Hypothalamus (tissue), 51 donors: ENCODE results near the gene ISOC2.
A peak's percentile ranks its signal among the peaks of the same experiment; 100 is the strongest.

Experiments
- DNase-seq, 51 donors: peaks; one replicate each; lab custom pipeline; 2025; lab: John Stamatoyannopoulos, UW

The ISOC2 gene

GRCh38 chr19:55479451-55480230 lies 18.2 kb upstream of the ISOC2 start:
- DNase-seq, result no peak

DNA sequence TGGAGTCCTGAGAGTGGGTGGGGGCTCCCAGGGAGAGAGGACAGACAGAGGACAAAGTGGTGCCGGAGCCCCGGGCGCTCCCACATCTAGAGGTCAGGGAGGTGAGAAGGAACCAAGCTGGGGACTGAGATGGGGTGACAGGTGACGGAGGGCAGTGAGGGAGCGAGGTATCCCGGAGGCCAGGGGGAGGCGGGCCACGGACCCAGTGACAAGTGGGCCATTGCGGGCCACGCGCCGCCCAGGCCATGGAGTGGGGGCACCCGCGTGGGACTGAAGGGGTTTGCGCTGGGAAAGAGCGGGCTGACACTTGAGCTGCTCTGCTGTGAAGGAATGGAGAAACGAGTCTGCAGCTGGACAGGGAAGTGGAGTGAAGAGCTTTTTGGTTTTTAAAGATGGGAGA lies 17.6 kb upstream of the ISOC2 start:
- DNase-seq, result no peak

GRCh38 chr19:55478364-55478763 lies 16.9 kb upstream of the ISOC2 start:
- no peak for DNase-seq

DNA sequence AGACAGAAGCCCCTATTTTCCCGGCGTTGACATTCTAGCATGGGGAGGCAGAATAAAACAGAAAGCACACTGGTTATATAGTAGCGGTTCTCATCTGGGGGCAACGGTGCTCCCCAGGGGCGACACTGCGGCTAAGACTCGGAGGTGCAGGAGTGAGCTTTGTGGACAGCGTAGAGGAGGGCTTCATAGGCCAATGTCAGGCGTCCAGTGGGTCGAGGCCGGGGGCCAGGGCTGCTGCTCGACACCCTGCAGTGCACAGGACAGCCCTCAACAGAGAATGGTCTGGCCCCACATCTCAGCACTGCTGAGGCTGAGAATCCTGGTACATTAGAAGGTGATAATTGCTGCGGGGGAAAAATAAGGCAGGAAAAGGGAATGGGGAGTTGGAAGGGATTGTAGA lies 16.5 kb upstream of the ISOC2 start:
- no peak for DNase-seq

- peak; percentile 80 to 99 (median 98) for DNase-seq
Measured at GRCh38 chr19:55476100-55476775, 14.8 kb upstream of the ISOC2 start, which contains the start of gene ZNF628. TSS of gene ZNF628 (plus strand) at chr19:55476617. CDS start at chr19:55479911, 3,294 bp downstream.

- DNase-seq, result no peak
Measured at GRCh38 chr19:55474269-55475265, 13.1 kb upstream of the ISOC2 start.

DNA sequence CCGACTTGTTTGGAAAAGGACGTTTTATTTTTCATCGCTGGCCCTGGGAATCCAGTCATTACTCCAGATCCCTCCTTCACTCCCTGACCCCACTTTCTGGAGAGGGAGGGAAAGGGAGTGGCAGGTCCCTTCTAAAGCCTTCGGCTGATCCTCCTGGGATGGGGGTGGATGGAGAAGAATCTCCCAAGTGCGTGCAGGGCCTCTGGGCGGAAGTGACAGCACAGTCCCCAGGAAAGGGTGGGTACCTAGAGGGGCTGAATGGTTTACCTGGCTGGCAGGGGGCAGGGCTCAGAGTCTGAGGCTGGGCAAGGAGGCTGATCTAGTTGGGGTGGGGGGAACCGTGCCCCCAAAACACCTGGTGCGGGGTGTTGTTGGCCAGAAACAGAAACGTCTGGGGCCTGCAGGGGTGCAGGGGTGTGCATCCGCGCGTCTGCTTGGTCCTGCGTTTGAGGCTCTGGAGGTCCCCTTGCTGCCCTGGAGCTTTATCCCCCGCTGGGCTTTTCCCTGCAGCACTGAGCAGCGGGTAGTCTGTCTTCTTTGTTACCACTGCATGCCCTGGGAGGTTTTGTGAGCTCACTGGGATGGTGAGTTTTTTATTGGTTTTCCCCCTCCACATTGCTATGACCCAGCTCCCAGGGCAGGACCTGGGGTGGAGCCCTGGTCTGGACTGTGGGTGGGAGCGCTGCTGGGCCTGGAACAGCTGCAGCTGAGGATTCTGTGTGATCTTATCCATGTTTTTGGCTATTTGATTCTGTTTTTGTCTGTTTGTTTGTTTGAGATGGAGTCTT lies 12.0 kb upstream of the ISOC2 start:
- no peak for DNase-seq

GRCh38 chr19:55472463-55472862 lies 11.0 kb upstream of the ISOC2 start:
- no peak for DNase-seq

GRCh38 chr19:55471266-55471665 lies 9.8 kb upstream of the ISOC2 start:
- no peak for DNase-seq

DNA sequence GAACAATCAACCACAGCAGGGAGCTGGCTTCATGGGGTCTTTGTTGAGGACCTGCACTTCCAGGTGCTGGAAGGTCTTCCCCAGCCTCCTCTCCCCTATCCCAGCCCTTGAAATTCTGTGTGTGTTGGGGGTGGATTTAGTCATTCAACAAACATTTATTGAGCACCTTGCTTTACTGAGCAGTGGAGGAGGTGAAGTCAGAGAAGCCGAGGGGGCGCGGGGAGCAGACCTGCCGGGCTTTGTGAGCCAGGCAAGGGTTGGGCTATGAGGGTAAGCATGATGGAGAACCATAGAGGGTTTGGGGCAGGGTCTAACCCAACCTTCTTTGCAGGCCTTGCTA lies 6.6 kb upstream of the ISOC2 start:
- DNase-seq, result no peak

DNA sequence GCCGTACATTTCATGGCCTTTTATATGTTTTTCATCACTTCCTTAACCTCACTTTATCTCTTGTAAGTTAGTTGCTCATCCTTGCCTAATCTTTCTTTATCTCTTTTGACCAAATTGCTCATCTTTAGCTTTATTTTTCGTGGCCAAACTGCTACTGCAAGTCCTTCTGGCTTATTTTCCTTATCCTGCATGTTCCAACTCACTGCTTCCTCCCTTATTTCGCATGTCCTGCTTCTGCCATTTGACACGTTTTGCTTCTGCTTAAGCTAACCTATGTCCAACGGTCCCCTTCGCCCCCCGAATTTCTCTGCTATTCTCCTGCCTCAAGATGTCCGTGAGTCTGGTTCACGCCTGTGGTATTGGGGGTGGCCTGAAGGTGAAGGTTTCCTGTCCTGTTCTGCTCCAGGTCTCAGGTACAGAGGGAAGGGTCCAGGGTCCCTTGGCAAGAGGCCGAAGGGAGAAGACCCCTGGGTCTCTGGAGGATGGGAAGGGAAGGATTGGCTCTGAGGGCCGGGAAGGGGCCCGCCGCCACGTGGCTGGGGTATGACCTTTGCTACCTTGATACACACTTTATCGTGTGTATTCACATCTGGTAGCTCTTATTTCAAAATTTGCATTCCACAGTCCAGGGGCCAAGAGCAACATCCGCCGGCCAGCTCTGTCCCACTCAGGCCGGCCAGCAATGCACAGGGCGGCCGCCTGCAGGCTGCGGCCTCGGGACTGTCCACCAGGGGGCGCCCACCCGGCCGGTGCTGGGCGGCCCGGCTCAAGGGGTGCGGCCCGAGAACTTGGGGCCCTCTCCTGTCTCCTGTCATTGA lies 6.0 kb upstream of the ISOC2 start:
- peak in 33 of 51 donors; percentile 10 to 81 (median 31) for DNase-seq

- no peak for DNase-seq
Measured at GRCh38 chr19:55466241-55466614, 4.8 kb upstream of the ISOC2 start.

DNA sequence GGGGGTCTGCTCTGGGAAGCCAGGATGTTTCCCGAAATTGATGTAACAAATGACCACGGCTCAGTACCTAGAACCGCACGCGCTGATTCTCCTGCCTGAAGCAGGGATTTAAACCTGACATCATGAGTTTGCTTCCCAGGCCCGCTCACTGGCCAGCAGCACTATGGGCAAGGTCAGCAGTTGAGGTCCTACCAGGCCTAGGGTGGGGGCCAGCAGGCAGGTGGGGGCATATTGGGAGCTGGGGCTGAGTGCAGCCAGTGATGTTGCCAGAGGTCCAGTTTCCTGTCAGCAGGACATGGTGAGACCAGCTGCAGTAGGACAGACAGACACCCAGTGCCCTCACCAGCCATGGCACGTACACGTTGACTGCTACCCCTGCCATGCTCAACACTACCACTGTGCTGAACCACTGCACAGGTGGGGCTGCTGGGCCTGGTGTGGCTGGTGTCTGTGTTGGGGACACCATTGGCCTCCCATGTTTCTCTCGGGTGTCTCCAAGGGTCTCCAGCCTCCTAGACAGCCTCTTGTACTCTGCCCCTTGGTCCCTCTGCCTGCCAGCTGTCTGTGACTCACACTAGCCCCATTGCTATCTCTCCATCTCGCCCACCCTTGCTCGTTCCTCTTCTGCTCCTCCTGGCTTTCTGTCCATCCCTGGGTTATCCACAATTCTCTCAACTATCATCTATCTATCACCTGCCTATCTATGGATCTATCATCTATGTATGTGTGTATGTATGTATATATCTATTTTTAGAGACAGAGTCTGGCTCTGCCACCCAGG lies 4.2 kb upstream of the ISOC2 start:
- DNase-seq, result no peak

- no peak for DNase-seq
Measured at GRCh38 chr19:55464662-55465054, 3.2 kb upstream of the ISOC2 start, which contains the start of gene C19orf85. TSS of gene C19orf85 (minus strand) at chr19:55464751. CDS start at chr19:55464554, 197 bp downstream.

DNA sequence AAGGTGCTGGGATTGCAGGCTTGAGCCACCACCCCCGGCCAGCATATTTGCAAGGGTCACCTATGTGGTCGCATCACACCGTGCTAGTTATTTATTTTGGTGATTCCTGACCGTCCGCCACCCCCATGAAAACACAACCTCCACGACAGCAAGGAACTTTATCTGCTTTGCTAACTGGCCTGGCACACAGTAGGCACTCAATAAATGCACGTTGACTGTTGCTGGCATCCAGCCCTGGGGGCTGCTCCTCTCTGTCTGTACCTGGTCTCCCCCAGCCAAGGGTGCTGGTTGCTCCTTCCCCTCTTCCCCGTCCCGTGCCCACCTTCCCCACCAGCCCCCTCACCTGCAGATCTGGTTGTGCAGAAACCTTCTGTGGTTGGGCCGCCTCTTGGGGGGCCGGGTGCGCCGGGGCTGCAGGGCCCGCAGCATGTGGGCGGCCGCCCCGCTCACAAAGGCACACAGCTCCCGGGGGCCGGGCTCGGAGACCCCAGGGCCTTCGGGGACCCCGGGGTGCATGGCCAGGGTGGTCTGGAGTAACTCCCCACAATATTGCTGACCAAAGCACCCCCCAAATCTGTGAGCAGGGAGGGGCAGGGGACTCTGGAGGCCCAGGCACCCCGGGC lies 2.7 kb upstream of the ISOC2 start:
- DNase-seq, result no peak

- DNase-seq, result no peak
Measured at GRCh38 chr19:55463583-55464031, 2.2 kb upstream of the ISOC2 start.

GRCh38 chr19:55462722-55463121 lies 1.3 kb upstream of the ISOC2 start:
- DNase-seq, result no peak
